Epidermal melanocyte (primary cell): Measurements from ENCODE around the gene SDCBP2.
A peak's percentile ranks its signal among the peaks of the same experiment; 100 is the strongest.

Experiments used
- DNase-seq: peaks from one replicate; pipeline ENCODE4 v3.0.0; 2011; ENCODE audit warnings: low spot score; ENCODE audit not compliant: insufficient read length

Gene SDCBP2

GRCh38 chr20:1297486-1297885 is 31.5 kb downstream of the SDCBP2 start:
- no peak for DNase-seq

DNA sequence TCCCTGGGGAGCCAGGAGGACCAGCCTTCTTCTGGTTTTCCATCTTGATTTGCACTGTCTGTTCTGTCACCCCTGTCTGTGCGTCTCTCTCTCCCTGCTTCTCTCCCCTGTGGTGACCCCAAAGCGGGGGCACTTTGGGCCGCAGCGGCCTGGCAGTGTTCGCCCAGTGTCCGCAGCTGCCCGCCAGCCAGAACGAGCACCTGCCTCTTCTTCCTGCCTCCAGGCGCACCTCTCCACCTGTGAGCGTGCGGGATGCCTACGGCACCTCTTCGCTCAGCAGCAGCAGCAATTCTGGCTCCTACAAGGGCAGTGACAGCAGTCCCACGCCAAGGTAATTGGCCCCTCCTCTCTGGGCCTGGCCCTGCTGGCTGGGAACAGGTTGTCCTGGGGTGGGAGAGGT is 32.0 kb downstream of the SDCBP2 start:
- peak; percentile 1 for DNase-seq

DNA sequence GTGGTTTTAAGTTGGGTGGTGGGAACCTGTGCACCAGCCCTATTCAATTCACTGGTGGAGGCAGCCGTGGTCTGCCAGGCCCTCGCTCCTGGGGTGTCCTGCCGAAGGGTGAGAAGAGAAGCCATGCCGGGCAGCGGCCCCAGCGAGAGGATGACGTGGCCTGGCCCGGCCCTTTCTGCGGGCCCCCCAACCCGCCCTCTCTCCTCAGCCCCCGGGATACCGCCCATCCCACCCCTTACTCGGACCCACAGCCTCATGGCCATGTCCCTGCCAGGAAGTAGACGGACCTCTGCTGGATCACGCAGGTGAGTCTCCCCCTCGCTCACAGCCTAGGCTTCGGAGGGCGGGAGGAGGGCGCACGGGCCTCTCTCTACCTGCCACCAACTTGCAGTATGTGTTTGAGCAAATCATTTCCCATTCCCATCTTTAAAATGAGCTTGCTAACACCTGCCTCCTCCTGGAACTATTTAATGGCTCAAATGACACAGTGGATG is 32.8 kb downstream of the SDCBP2 start:
- peak; percentile 12 for DNase-seq

GRCh38 chr20:1295276-1295930 is 33.5 kb downstream of the SDCBP2 start:
- peak; percentile 2 for DNase-seq

GRCh38 chr20:1294497-1294896 is 34.4 kb downstream of the SDCBP2 start:
- no peak for DNase-seq

GRCh38 chr20:1293641-1294379 is 35.1 kb downstream of the SDCBP2 start:
- DNase-seq = no peak

DNA sequence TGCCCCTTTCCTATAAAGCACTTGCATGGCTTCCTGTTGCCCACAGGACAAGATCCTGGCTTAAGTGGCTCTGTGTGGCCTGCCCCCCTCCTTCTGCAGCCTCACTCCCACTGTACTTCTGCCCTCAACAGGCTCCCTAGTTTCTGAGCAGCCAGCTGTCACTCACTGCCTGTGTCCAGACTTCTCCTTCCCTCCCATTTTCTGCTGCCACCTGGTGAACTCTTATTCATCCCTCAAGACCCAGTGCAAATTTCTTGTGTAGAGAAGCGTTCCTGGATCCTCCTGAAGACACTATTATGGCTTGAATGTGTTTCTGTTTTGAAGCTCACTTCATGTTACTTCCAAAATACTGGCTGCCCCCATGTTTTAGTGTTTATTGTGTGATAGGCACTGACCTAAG is 36.3 kb downstream of the SDCBP2 start:
- no peak for DNase-seq

- no peak for DNase-seq
These were observed 37.7 kb downstream of the SDCBP2 start for GRCh38 chr20:1291191-1291741.

DNA sequence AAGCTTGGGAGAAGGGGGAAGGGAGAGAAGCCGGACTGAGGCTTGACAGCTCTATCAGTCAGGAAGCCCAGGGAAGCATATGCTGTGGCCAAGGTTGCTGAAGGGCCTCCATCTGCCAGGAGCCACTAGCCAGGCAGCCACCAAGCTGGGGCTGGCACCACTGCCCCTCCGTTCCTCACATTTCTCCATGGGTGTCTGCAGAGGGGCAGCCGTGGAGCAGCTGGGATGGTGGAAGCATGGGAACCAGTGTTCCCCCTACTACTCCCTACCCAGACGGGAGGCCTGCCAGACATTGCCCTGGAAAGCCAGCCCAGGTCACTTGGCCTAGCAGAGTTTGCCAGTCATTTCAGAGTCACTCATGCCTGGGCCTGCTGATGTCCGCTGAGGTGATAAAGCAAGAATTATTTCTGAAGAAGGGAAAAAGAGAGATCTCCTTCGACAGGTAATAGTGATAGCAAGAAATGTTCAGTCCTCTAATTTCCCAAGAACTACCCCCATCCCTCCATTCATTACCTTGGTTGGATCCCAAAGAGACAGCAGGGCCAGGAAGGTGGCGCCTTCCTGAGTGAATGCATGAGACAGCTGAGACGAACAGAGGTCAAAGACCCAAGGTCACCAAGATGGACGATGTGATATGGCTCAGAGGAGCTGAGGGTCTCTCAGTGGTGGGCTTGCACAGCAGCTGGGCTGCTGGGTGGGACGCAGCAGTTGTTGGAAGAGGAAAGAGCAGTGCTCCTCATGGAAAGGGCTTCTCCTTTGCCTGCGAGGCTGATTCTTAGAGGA is 41.0 kb downstream of the SDCBP2 start:
- no peak for DNase-seq

DNA sequence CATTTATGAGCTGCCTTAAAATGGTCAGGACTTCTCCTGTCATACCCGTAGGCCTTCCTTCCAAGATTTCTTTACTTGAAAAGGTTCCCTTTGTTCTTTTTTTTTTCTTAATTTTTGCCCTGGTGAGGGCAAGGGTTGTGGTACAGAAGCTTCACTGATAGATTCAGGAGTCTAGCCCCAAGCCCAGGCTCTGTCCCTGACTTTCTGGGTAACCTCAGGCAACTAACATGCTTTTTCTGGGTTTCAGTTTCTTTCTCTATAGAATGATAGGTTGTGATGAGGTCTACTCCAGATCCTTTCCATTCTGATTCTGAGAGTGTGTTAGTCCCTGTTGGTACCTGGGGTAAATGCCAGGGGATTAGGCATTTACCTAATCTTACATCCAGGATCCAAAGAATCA is 41.6 kb downstream of the SDCBP2 start:
- DNase-seq = peak; percentile 48

- peak; percentile 11 for DNase-seq
These were observed 42.5 kb downstream of the SDCBP2 start for GRCh38 chr20:1286267-1287024.

DNA sequence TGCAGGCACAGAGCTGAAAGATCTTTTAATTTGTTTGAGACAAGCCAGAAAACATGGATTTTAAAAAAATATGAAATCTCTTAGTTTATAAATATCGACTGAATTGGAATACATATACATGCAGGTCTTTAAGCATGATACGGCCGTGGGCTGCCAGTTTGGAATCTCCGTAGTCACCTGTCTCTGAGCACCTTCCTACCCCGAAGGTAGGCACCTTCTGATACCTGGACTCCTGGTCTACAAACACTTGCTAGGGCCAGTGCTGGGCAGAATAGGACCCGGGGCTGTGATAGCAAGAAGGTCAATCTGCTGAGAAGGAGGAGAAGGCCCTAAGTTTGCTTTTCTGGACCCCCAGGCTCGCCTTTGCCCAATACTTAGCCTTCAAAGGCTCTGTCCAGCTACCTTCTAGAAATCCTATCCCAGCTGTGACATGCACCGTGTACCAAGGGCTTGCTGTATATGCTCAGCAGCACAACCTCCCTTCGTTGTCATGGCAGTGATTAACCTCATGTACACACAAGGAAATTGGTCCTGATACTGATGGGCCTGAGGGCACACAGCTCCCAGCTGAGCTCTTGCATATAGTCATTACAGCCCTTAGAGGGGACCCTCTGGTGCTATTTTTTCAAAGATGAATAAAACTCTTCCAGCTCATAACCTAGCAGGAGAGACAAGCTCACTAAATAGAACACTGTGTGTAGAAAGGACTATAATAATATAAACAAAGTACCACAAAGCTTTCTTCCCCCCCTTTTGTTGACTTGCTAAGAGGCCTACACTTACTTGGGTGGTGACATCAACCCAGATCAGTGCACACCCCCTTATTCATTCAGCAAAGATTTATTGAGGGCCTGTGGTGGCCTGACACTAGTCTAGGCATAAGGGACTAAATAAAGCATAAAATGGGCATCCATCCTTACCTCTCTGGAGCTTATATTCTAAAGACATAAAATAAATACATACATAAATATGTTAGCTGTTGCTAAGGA is 45.1 kb downstream of the SDCBP2 start:
- no peak for DNase-seq

DNA sequence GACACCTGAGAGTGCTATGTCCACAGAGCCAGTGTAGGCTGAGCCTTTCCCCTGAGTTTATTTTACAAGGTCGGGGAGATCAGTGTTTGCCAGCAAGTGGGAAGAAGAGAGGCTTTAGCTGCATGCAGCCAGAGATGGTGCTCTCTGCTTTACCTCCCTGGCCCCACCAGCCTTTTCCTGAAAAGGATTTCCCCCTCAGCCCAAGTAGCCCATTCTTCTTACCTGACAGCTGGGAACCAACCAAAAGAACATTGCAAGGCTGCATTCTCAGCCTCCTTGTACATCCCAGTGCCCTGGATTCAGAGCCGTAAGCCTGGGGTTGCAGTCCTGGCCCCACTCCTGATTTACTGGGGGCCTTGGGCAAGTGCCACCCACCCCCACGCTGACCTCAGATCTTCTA is 46.0 kb downstream of the SDCBP2 start:
- no peak for DNase-seq

GRCh38 chr20:1281279-1282057 is 47.5 kb downstream of the SDCBP2 start:
- no peak for DNase-seq

DNA sequence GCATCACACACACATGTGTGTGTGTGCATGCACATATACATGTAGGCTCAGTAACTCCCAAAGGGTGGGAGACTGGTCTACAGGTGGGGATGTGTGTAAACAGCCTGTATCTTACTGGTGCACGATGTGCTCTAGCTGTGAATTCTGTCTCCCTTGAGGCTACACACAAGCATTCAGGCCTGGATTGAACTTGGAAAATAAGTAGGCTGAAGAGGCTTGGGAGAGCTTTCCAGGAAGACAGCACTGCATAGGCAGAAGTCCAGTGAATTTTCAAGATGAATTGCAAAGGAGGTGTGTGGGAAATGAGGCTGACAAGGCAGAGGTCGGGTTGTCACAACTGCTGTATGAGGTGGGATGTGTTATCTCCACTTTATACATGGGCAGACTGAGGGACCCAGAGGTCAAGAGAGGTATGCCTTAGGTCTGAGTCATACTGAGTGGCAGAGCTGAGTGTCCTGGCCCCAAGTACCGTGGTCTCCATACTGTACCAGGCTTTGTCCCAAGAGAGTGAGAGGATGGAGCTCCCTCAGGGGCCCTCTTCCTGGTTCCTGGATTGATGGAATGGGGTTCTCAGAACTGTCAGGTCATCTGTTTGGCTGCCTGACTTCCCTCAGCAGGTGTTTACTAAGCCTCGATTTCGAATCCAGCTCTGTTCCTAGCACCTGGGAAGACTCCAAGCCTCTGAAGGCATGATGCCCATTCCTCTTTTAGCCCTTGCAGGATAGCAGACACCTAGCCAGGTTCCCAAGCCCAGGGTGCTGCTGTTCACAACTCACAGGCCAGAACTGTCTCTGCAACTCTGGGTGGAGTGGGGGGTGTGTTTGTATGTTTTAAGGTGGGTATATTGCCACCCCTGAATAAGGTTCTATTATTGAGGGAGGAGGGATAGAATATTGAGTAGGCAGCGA is 48.5 kb downstream of the SDCBP2 start:
- DNase-seq = no peak

DNA sequence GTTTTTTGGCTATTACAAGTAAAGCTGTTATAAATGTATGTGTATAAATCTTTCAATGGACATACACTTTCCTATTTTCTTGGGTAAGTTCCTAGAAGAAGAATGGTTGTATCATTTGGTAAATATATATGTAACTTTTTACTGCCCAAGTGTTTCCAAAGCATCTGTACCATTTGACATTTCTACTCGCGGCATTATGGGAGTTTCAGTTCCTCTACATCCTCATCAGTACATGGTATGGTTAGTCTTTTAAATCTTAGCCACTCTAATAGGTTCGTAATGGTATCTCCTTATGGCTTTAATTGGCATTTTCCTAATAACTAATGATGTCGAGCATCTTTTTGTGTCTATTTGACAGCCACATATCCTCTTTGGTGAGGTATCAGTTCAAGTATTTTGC is 49.9 kb downstream of the SDCBP2 start:
- DNase-seq = no peak

DNA sequence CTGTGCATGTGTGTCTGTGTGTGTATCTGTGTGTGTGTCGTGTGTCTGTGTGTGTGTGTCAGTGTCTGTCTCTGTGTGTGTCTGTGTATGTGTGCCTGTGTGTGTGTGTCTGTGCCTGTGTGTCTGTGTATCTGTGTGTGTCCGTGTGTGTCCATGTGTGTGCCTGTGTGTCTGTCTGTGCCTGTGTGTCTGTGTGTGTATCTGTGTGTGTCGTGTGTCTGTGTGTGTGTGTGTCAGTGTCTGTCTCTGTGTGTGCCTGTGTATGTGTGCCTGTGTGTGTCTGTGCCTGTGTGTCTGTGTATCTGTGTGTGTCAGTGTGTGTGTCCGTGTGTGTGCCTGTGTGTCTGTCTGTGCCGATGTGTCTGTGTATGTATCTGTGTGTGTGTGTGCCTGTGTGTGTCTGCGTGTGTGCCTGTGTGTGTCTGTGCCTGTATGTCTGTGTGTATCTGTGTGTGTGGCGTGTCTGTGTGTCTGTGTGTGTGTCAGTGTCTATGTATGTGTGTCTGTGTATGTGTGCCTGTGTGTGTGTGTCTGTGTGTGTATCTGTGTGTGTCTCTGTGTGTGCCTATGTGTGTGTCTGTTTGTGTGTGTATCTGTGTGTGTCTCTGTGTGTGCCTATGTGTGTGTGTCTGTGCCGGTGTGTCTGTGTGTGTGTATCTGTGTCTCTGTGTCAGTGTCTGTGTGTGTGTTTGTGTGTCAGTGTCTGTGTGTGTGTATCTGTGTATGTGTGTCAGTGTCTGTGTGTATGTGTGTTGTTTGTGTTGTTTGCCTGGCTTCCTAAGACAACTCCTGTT is 51.2 kb downstream of the SDCBP2 start:
- no peak for DNase-seq
